Measurements from ENCODE around the gene ZNF200.

ZNF200 gene

DNA sequence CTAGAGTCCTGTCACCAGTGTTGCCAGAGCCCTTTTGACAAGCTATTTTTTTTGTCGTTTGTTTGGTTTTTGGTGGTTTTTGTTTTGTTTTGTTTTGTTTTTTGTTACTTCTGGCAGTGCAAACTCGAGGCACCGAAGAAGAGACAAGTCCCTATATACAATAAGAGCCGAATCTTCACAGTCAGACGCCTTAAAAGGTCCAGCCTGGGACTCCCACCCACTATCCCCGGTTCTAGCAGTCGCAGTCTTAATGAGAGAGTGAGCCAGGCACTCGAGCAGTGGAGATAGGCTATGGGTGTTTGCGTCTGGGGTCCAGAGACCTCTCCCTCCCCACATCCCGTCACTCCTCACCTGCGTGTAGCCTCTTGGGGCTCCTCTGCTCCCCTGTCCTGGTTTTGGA, 45.1 kb downstream of the ZNF200 start:
- no peak for TF ChIP-seq ARNTL (CRISPR knock-in tag; IDR thresholded peaks at IDR 0.05; ENCODE audit: borderline replicate concordance, low read depth)
- TF ChIP-seq SNAI2 (CRISPR knock-in tag; IDR thresholded peaks at IDR 0.05), result no peak
- no peak for TF ChIP-seq ZC3H10 (CRISPR knock-in tag; IDR thresholded peaks at IDR 0.05)
- no peak for TF ChIP-seq ZNF8 (CRISPR knock-in tag; IDR thresholded peaks at IDR 0.05)
- no peak for TF ChIP-seq PPARA (CRISPR knock-in tag; IDR thresholded peaks at IDR 0.05; ENCODE audit: borderline replicate concordance)
- TF ChIP-seq ISL1 (CRISPR knock-in tag; IDR thresholded peaks at IDR 0.05), result no peak
- no peak for TF ChIP-seq GLIS3 (CRISPR knock-in tag; IDR thresholded peaks at IDR 0.05)
- no peak for TF ChIP-seq ZNF565 (CRISPR knock-in tag; conservative IDR thresholded peaks at IDR 0.05; ENCODE audit: low read depth)
- TF ChIP-seq, protein P1, sequence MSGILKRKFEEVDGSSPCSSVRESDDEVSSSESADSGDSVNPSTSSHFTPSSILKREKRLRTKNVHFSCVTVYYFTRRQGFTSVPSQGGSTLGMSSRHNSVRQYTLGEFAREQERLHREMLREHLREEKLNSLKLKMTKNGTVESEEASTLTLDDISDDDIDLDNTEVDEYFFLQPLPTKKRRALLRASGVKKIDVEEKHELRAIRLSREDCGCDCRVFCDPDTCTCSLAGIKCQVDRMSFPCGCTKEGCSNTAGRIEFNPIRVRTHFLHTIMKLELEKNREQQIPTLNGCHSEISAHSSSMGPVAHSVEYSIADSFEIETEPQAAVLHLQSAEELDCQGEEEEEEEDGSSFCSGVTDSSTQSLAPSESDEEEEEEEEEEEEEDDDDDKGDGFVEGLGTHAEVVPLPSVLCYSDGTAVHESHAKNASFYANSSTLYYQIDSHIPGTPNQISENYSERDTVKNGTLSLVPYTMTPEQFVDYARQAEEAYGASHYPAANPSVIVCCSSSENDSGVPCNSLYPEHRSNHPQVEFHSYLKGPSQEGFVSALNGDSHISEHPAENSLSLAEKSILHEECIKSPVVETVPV (CRISPR knock-in tag; IDR thresholded peaks at IDR 0.05), result no peak
- TF ChIP-seq, protein P2, sequence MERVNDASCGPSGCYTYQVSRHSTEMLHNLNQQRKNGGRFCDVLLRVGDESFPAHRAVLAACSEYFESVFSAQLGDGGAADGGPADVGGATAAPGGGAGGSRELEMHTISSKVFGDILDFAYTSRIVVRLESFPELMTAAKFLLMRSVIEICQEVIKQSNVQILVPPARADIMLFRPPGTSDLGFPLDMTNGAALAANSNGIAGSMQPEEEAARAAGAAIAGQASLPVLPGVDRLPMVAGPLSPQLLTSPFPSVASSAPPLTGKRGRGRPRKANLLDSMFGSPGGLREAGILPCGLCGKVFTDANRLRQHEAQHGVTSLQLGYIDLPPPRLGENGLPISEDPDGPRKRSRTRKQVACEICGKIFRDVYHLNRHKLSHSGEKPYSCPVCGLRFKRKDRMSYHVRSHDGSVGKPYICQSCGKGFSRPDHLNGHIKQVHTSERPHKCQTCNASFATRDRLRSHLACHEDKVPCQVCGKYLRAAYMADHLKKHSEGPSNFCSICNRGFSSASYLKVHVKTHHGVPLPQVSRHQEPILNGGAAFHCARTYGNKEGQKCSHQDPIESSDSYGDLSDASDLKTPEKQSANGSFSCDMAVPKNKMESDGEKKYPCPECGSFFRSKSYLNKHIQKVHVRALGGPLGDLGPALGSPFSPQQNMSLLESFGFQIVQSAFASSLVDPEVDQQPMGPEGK (CRISPR knock-in tag; IDR thresholded peaks at IDR 0.05; ENCODE audit: borderline replicate concordance), result no peak
- no peak for TF ChIP-seq ZFP3 (CRISPR knock-in tag; IDR thresholded peaks at IDR 0.05)
- TF ChIP-seq TCF4 (CRISPR knock-in tag; IDR thresholded peaks at IDR 0.05; ENCODE audit: borderline replicate concordance), result no peak
- TF ChIP-seq OSR1 (CRISPR knock-in tag; IDR thresholded peaks at IDR 0.05), result no peak
- TF ChIP-seq BACH2 (CRISPR knock-in tag; IDR thresholded peaks at IDR 0.05; ENCODE audit: borderline replicate concordance), result no peak
- no peak for ATAC-seq

DNA sequence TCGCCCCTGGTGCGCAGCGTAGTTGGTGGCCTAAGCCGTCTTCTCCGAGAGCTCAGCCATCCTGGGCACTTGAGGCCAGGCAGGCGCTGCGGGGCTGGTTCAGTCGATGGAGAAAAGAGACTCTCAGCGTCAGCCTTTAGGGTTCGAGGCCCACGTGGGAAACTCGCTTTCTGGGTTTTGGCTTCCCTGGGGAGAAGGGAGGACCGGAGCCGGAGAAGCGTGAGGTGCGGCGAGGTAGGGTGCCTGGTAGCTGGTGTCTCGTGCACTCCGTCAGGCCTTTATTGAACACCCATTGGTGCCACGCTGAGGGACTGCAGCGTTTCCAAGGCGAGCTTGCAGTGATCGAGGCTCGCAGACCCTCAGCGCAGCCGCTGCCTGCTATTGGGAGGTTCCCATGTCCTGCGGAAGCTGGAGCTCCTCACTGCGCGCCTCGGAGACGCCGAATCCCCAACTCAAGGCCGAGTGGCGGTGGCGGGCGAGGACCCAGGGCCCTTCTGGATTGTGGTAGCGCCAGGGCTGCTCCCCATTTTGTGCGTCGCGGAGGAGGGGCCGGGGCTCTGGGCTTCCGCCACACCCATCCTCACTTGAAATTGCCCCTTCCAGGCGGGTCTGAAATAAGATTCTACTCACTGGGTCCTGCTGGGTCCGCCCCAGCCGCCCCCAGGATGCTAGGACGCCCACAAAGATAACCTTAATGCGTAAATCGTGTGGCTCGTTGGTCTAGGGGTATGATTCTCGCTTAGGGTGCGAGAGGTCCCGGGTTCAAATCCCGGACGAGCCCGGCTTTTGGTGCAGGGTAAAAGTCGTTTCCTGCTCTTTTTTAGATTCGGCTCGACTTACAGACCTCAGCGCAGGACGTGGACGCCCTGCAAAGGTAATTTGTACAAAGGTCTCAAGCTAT, 45.8 kb downstream of the ZNF200 start:
- ATAC-seq, result peak; percentile 54
- TF ChIP-seq ZNF70 (CRISPR knock-in tag; IDR thresholded peaks at IDR 0.05), result no peak
- TF ChIP-seq RARB (CRISPR knock-in tag; IDR thresholded peaks at IDR 0.05), result no peak
- TF ChIP-seq ZC3H10 (CRISPR knock-in tag; IDR thresholded peaks at IDR 0.05), result no peak
- no peak for TF ChIP-seq ZFP3 (CRISPR knock-in tag; IDR thresholded peaks at IDR 0.05)
- no peak for TF ChIP-seq ISL1 (CRISPR knock-in tag; IDR thresholded peaks at IDR 0.05)
- no peak for TF ChIP-seq OSR1 (CRISPR knock-in tag; IDR thresholded peaks at IDR 0.05)
- no peak for TF ChIP-seq CSDC2 (CRISPR knock-in tag; IDR thresholded peaks at IDR 0.05)
- TF ChIP-seq, protein P2 (CRISPR knock-in tag; IDR thresholded peaks at IDR 0.05; ENCODE audit: borderline replicate concordance), result no peak
- no peak for TF ChIP-seq ZNF8 (CRISPR knock-in tag; IDR thresholded peaks at IDR 0.05)
- no peak for TF ChIP-seq ARNTL (CRISPR knock-in tag; IDR thresholded peaks at IDR 0.05; ENCODE audit: borderline replicate concordance, low read depth)
- TF ChIP-seq BACH2 (CRISPR knock-in tag; IDR thresholded peaks at IDR 0.05; ENCODE audit: borderline replicate concordance), result no peak
- no peak for TF ChIP-seq PPARA (CRISPR knock-in tag; IDR thresholded peaks at IDR 0.05; ENCODE audit: borderline replicate concordance)
- TF ChIP-seq, protein P3, sequence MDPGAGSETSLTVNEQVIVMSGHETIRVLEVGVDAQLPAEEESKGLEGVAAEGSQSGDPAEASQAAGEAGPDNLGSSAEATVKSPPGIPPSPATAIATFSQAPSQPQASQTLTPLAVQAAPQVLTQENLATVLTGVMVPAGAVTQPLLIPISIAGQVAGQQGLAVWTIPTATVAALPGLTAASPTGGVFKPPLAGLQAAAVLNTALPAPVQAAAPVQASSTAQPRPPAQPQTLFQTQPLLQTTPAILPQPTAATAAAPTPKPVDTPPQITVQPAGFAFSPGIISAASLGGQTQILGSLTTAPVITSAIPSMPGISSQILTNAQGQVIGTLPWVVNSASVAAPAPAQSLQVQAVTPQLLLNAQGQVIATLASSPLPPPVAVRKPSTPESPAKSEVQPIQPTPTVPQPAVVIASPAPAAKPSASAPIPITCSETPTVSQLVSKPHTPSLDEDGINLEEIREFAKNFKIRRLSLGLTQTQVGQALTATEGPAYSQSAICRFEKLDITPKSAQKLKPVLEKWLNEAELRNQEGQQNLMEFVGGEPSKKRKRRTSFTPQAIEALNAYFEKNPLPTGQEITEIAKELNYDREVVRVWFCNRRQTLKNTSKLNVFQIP (CRISPR knock-in tag; IDR thresholded peaks at IDR 0.05; ENCODE audit: borderline replicate concordance, low read depth), result no peak

DNA sequence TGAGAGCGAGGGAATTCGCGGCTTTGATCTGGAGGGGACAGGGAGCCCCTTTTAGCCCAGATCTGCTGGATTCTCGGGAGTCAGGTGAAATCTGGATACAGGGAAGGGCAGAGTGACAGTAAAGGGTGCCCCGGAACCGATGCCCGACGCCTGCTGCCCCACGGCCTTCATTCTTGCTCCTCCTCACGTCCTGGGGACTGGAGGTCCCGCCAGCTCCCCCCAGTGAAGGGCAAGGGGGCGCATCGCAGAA, 46.4 kb downstream of the ZNF200 start:
- peak; percentile 16 for ATAC-seq
- TF ChIP-seq ISL1 (CRISPR knock-in tag; IDR thresholded peaks at IDR 0.05) (no peak), OSR1 (CRISPR knock-in tag; IDR thresholded peaks at IDR 0.05) (no peak), GLIS3 (CRISPR knock-in tag; IDR thresholded peaks at IDR 0.05) (no peak), BACH2 (CRISPR knock-in tag; IDR thresholded peaks at IDR 0.05; ENCODE audit: borderline replicate concordance) (no peak), ZNF565 (CRISPR knock-in tag; conservative IDR thresholded peaks at IDR 0.05; ENCODE audit: low read depth) (no peak), ZNF70 (CRISPR knock-in tag; IDR thresholded peaks at IDR 0.05) (no peak), ESRRG (CRISPR knock-in tag; IDR thresholded peaks at IDR 0.05) (no peak), ZNF8 (CRISPR knock-in tag; IDR thresholded peaks at IDR 0.05) (no peak), ZFP30 (CRISPR knock-in tag; IDR thresholded peaks at IDR 0.05) (no peak), CSDC2 (CRISPR knock-in tag; IDR thresholded peaks at IDR 0.05) (no peak)
- TF ChIP-seq, protein P2 (CRISPR knock-in tag; IDR thresholded peaks at IDR 0.05; ENCODE audit: borderline replicate concordance), result no peak
- TF ChIP-seq, protein P4, sequence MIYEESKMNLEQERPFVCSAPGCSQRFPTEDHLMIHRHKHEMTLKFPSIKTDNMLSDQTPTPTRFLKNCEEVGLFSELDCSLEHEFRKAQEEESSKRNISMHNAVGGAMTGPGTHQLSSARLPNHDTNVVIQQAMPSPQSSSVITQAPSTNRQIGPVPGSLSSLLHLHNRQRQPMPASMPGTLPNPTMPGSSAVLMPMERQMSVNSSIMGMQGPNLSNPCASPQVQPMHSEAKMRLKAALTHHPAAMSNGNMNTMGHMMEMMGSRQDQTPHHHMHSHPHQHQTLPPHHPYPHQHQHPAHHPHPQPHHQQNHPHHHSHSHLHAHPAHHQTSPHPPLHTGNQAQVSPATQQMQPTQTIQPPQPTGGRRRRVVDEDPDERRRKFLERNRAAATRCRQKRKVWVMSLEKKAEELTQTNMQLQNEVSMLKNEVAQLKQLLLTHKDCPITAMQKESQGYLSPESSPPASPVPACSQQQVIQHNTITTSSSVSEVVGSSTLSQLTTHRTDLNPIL (CRISPR knock-in tag; IDR thresholded peaks at IDR 0.05; ENCODE audit: low read depth), result no peak
- TF ChIP-seq, protein P1 (CRISPR knock-in tag; IDR thresholded peaks at IDR 0.05), result no peak

Measured in SK-N-SH treated with all-trans-retinoic acid at 6 μM for 48 hours (cell line).